Activated CD8-positive, alpha-beta memory T cell treated with anti-CD3 and anti-CD28 coated beads for 36 hours (primary cell): ENCODE results near the gene PHF24. TPM values are rescaled to one million over a fixed set of nuclear protein-coding genes. Genes with fewer than 3 reads are reported as not detected.
"Not testable (repeated sequence)": the region's sequence is repeated elsewhere in the genome, so short reads cannot be mapped to it uniquely, and the experiment has no call there.

ENCODE experiments used
- CTCF ChIA-PET: fragments of 350-600 bp; sonication (Branson Sonifier 250); formaldehyde crosslinking; loops from one replicate; lab custom pipeline; 2021; ENCODE audit warnings: antibody characterized with exemption; lab: Charles Lee
- POLR2A ChIA-PET: fragments of 350-600 bp; sonication (Branson Sonifier 250); formaldehyde crosslinking; loops from one replicate; lab custom pipeline; 2021; ENCODE audit warnings: antibody characterized with exemption; lab: Charles Lee
- total RNA-seq, 2 experiments: library from RNA; stranded (reverse); gene quantifications; one replicate each; pipeline ENCODE4 v1.2.3, GENCODE V29; 2021

The PHF24 gene
- not detected for total RNA-seq

DNA sequence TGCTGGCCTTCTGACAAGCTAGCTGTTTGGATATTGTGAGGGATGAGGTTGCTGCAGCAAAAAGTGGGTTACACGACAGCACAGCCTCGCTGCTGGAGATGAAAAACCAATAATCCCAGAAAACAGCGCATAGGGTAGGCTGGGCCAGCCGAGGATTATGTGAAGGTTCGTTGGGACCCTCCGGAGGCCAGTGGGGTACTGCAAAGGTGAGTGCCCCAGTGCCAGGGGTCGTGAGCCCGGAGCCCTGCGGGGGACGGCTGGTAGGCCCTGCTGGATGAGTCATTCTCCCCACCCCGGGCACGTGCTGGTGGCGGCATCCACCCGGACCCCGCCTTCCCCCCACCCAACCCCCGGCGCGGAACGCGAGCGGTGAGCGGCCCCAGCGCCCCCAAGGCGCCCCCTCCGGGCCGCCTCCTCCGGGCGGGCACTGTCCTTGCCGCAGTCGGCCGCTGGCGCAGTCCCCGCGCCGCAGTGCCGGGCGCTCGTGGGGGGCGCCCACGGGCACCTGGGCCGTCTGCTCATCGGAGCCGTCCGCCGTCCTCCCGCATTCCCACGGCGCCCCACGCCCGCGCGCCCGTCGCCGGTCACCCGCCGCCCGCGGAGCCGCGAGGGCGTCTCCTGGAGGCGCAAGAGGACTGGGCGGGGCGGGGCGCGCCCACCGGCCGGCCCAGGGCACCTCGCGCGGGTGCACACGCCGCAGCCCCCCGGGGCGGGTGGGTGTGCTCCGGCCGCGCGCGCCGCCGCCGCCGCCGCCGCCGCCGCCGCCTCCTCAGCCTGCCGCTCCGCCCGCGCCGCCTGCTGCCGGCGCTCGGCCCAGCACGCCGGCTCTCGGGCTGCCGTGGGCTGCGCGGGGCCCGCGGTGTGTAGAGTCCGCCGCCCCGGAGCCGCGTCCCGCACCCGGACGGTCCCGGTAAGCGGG, at the start of gene PHF24:
TSS of gene PHF24 (plus strand) at position 794 of the 919 bp plus-strand sequence. CDS start 13,014 bp downstream, outside the sequence.
- ChIA-PET CTCF (no interaction called here), POLR2A (no interaction called here)

DNA sequence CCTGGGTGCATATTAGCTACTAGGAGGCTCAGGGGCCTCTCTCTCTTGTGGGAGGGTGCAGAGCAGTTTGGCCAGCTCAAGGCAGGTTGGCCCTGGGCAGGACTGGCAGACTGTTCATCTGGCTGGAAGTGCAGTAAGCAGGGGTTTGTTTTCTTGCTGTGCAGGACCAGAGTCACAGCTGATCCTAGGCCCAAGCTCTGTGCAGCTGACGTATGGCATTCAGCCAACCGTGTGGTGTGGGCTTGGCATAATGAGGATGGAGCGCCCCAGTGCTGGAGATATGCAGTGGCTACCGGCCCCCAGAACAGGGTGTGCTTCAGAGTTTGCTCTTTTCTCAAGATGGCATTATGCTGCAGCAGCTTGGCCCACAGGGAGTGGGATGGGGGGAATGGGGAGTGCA, 31.0 kb upstream of the PHF24 start:
- ChIA-PET POLR2A (no interaction called here), CTCF (no interaction called here)

DNA sequence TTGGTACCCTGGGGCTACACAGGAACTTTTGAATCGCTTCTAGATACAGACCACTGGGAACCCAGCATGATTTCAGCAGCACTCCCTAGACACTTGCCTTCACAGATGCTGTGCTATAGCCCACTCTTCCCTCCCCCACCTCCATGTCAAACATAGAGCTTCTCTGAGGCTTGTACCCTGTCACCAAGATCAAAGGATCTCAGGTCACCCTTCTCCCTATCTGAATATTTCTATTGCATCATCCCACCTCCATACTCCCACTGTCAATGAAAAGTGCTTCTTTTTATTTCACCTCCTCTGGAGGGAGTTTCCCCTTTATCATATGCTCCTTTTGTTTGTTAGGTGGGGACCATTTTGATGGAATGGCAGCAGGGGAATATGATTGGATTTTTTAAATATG, 29.2 kb upstream of the PHF24 start:
- ChIA-PET POLR2A (no interaction called here), CTCF (interaction anchor here (1.4 kb wide), 1 partner anchor 29 kb away, joined by 3 read pairs; no protein-coding TSS in a partner anchor)

DNA sequence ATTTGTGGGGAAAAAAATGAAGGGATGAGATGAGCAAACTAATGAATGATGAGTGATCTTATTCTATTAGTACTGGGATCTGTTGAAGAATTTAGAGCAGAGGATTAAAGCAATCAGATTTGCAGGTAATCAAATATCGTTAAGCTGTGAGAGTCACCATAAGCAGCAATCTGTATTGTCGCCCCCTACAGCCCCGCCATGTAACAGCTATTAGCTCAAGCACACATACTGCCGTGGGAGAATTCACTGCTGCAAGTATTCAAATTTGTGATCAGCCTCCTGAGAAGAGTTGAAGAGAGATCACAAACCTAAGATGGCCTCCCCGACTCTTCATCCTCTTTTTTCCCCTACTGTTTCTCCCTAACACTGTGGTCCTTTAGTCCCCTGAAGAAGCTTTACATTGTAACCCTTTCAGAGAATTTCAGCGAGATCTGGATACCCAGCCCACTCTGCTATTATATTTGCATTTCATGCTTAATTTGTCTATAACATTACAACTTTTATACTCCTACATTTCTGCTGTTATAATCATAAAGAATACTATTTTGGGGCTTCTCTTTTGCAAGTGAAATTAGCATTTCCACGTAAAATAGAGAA, 28.5 kb upstream of the PHF24 start:
- CTCF ChIA-PET, result interaction anchor here (1.0 kb wide), 1 partner anchor 14 kb away, joined by 3 read pairs; no protein-coding TSS in a partner anchor
- POLR2A ChIA-PET, result no interaction called here

DNA sequence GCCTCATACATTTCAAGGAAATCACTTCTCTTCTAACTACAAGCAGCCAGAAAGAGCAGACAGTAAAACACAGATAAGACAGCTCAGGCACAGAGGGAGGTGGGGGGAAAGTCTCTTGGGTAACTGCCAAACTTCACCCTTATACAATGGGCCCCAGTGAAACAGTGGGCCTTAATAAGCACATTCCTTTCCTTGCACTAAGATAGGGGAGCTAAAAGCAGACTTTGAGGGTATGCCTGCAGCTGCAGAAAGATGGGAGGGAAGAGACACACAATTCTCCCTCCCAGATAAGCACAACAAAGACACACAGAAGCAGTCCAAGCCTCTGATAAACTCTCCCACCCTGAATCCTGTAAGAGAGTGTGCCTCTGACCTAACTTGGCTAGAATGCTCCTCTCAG, 18.1 kb upstream of the PHF24 start:
- POLR2A ChIA-PET, CTCF ChIA-PET: not testable (repeated sequence)

DNA sequence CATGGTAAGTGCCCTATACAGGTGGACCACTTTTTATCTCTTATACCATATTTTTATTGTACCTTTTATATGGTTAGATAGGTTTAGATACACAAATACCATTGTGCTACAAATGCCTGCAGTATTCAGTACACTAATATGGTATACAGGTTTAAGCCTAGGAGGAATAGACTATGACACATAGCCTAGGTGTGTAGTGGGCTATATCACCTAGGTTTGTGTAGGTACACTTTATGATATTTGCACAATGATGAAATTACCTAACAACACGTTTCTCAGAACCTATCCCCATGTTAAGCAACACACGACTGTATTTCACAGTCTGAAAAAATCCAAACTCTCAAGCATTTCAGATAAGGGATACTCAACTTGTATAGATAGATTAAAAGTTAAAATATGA, 9.6 kb upstream of the PHF24 start:
- ChIA-PET POLR2A (no interaction called here), CTCF (interaction anchor here (0.6 kb wide), 1 partner anchor 645 kb away, joined by 3 read pairs; no protein-coding TSS in a partner anchor)

DNA sequence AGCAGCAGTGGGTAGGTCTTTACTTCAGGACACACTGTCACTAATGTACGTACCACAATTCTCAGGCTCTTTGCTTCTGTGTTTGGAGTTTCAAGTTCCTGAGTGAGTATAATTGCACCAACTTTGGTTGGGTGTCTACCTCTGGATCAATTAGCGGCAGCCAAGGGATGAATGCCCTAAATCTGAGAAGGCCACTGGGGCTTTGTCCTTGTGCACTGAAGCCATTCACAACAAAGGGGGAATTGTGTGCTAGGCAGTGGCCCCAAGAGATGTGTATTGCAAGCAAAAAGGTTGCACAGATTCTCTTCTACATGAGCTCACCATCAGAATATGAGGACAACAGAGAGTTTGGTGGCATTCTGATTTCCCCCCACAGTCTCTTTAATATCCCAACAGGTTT, 3.9 kb upstream of the PHF24 start:
- ChIA-PET CTCF (no interaction called here), POLR2A (no interaction called here)

DNA sequence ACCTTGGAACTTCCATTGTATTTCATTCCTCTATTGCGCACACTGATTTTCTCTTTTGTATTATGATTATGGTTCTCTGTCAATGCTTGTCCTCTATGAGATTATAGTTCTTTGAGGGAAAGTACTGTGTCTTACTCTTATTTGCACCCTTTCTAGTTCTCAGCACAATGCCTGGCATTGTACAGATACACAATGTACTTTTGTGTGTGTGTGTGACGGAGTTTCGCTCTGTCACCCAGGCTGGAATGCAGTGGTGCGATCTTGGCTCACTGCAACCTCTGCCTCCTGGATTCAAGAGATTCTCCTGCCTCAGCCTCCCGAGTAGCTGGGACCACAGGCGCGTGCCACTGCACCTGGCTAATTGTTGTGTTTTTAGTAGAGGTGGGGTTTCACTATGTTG, 2.0 kb upstream of the PHF24 start:
- POLR2A ChIA-PET, CTCF ChIA-PET: not testable (repeated sequence)

DNA sequence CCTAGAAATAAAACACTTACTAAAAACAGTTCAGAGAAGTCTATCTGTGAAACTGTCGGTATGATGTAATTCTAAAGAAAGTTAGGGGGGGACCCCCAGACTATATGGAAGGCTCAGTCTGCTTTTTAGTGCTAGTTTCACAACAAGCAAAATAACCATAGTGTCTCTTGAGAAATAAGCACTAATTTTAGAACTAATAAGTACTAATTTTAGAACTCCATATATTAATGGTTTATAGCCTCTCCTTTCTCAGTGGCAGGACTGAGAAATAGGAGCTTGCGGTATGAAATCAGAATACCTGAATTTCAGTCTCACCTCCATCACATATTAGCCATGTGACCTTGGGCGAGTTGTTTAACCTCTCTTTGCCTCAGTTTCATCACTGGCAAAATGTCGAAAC, 1.4 kb upstream of the PHF24 start:
- ChIA-PET POLR2A (no interaction called here), CTCF (interaction anchor here (0.7 kb wide), 1 partner anchor 140 kb away, joined by 3 read pairs; the partner anchor contains the start of gene PIGO)

DNA sequence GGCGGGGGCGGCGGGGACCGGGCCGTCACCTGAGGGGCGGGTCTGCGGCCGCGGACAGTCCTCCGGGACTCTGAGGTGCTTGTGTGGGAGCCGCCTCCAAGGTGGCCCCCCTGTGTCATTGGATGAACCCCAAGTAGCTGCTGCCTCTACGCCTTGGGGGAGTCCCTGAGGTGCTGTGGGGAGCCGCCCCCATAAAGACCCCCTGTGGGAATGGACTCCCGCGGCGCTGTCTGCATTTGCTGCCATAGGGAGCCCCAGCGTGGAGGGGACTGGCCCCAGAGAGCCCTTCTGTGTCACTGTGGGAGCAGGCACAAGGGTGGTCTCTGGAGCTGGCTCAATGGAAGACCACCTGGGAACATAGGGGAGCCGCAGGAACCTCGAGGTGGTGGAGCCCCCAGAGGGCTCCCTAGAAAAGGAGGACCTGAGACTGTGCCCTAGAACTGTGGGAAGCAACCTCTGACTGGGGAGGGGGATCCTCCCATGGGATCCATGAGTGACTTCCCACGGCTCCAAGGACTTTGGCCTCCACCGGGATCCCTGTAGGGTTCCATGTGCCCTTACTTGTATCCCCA, 412 bp downstream of the PHF24 start:
- CTCF ChIA-PET, result no interaction called here
- POLR2A ChIA-PET, result no interaction called here

DNA sequence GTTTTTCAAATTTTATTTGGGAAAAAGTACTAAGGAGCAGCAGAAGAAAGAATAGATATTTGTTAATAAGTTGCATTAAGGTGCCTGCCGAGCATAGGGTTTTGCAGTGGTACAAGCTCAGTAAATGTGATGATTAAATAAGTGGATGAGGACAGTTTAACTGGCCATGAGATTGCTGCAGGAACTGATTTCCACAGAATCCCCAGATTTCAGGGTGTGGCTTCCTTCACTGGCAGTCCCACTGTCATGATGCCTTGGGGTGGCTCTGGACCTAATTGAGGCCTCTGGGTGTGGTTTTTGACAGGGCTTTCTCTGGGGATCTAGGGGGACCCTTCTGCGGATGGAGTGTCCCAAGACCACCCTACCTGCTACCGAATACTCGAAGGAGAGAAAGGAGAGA, 1.4 kb downstream of the PHF24 start:
- ChIA-PET POLR2A (no interaction called here), CTCF (interaction anchor here (0.9 kb wide), 1 partner anchor 137 kb away, joined by 3 read pairs; the partner anchor contains the start of gene PIGO)

DNA sequence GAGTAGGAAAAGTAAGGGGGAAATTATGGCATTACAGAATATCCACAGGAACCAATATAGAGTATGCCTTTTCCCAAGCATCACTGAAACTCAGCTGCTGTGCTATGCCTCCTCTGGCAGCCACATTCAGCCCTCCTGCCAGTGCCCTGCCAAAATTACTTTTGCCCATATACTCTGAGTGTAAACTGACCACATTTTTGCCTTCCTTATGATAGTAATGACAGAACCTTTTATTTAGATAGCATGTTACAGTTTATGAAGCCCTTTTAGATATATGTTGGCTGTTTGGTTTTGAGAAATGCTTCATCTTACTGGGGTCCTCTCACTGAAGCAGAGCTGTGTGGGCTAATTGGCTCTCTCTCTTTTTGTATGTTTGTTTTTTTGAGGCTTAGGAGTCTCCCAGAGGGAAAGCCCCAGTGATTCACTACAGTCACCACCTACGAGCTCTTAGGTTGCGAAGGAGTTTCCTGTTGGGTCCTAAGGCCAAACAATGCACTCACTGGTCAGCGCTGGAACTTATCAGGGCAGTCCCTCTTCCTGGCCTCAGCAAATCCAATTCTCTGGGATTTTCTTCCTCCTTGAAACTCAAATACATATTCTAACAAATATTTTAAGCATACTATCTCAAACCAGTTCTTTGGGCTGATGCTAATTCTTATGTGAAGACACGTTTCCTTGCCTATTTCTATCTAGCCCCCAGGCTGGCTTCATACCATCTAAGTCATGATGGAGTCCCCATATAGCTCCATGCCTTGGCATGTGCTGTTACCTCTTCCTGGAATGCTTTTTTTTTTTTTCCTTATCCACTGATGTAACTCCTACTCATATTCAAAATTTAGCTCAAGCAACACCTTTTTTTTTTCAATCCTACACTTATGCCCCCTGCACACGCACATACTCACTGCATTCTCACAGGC, 3.7 kb downstream of the PHF24 start:
- ChIA-PET CTCF (interaction anchor here (0.6 to 2.8 kb wide), 6 partner anchors 22 to 118 kb away, joined by 3 to 19 read pairs (median 4); partner anchors contain the start of genes DNAJB5 and FANCG), POLR2A (interaction anchor here (1.4 kb wide), 1 partner anchor 24 kb away, joined by 4 read pairs; no protein-coding TSS in a partner anchor)

DNA sequence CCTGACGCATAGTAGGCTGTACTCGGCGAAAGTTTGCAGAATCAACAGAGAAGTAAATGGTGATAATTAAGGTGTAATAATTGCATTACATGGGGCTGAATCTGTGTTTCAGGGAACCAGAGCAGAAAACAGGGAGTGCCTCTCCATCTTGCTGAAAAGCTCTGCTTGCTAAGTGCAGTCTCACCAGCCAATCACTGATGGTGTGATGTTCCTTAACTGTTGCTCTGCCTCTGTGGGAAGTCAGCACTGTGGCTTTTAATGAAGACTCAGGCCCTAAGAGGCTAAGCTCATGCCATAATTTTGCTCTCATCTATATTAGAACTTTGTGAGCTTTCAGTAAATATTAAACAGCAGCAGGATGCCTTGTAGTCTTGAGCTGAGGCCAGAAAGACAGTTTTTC, 4.5 kb downstream of the PHF24 start:
- ChIA-PET CTCF (interaction anchor here (0.6 to 2.8 kb wide), 4 partner anchors 22 to 31 kb away, joined by 3 to 19 read pairs (median 4); partner anchors contain the start of gene DNAJB5), POLR2A (interaction anchor here (1.4 kb wide), 1 partner anchor 23 kb away, joined by 4 read pairs; no protein-coding TSS in a partner anchor)

DNA sequence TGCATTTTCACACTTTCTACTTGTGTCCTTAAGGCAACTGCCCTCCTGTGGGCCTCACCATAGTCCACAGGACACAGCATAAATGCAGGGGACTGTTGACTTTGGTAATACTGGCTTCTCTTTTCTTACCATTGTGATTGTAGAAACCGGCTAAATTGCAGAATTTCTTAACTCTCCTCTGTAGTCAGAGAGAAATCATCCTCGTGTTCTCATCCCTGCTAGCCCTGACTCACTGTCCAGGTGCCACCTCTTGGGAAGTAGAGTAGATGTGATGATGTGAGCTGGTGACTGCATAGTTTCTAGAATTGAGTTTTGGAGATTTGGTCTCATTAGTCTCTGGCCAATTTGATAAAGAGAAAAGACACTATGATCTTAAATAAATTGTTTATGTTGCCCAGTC, 5.5 kb downstream of the PHF24 start:
- ChIA-PET CTCF (interaction anchor here (2.8 kb wide), 1 partner anchor 20 kb away, joined by 19 read pairs; no protein-coding TSS in a partner anchor), POLR2A (no interaction called here)

DNA sequence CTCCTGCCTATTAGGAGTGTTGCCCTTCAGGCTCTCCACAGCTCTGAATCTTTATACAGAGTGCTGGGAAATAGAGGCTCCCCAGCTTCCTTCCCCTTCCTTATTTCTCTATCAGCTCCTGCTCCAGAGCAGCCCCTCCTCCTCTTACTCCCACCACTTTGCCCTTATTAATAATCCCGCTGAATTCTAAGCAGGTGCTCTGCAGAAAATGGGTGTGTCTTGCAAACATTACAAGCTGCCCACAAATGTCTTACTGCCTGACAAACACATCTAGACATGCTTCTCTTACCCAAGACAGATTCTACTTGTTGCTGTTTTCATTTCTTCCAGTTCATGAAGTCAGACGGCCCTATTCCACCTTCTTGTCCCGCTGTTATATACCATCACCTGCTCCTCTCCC, 6.4 kb downstream of the PHF24 start:
- CTCF ChIA-PET, result interaction anchor here (1.1 kb wide), 1 partner anchor 21 kb away, joined by 3 read pairs; no protein-coding TSS in a partner anchor

DNA sequence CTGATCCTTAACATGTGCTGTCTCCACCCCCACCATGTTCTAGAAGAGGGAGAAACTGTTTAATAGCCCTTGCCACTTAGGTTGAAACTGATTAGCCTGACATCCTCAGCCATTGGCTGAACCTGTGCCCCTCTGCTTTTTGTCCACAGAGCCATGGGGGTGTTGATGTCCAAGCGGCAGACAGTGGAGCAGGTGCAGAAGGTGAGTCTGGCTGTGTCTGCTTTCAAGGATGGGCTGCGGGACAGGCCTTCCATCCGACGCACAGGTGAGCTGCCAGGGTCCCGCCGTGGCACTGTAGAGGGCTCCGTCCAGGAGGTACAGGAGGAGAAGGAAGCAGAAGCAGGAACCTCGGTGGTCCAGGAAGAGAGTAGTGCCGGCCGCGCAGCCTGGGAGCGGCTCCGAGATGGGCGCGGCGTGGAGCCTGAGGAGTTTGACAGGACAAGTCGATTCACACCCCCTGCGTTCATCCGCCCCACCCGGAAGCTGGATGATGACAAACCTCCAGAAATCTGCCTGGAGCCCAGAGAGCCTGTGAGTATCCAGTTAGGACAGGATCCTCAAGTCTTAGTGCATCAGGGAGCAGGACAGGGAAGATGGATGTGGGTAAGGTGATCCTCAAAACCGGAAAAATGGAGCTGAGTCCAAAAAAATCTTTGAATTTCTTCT, 13.2 kb downstream of the PHF24 start:
- ChIA-PET POLR2A (no interaction called here), CTCF (interaction anchor here (1.4 kb wide), 1 partner anchor 14 kb away, joined by 5 read pairs; no protein-coding TSS in a partner anchor)

More for the DNA sequence above, 6.4 kb downstream of the PHF24 start:
- POLR2A ChIA-PET, result no interaction called here

DNA sequence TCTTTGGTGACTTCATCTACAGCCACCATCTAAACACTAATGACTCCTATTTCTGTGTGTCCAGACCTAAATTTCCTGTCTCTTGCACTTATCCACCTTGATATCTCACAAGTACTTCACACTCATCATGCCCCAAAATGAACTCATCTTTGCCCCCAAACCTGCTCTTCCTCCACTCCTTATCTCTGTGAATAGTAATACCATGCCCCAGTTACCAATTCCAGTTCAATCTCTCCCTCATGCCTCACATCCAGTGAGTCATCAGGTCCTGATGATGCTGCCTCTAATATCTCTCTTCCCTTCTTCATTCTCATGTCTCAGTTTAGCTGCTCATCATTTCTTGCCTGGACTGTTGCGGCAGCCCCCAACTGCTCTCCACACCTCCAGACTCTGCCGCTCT, 16.6 kb downstream of the PHF24 start:
- POLR2A ChIA-PET, result no interaction called here
- CTCF ChIA-PET, result no interaction called here

DNA sequence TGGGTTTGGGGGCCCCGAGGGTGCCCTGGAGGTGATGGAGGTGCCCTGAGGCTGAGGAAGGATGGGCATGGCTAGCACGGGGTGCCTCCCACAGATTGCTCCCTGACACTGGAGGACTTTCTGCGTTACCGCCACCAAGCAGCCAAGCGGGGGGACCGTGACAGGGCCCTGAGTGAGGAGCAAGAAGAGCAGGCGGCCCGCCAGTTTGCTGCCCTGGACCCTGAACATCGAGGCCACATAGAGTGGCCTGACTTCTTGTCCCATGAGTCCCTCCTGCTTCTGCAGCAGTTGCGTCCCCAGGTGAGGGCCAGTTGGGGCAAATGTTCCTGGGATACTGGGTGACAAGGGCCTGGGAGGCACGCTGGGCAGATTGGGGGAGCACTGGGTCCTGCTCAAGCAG, 18.4 kb downstream of the PHF24 start:
- ChIA-PET CTCF (no interaction called here), POLR2A (no interaction called here)
